Measurements from ENCODE around the gene MORN1. TPM values are rescaled to one million over a fixed set of nuclear protein-coding genes. Genes with fewer than 3 reads are reported as not detected.

Gene MORN1
- total and polyA plus RNA-seq, 10 of the 15 experiments (the other 5 are each of a cell fraction or from before 2014, with no cell fraction given): 0.76 to 7.9 (median 5.5) TPM

GRCh38 chr1:2295526-2295925 lies 95.8 kb downstream of the MORN1 start:
- no peaks in the 10 kb centered on the region for H3K27me3 ChIP-seq (replicated peaks in 1 of 2; ENCODE audit: control insufficient read depth in 2 of 2, insufficient read depth in 2 of 2, low read length in 1 of 2)
- intact Hi-C loops (cut with micrococcal nuclease; ENCODE audit: unreplicated experiment) (loop anchor here (10.0 kb wide), 1 partner anchor 61 kb away; no protein-coding TSS in a partner anchor), in situ Hi-C loops (cut with MboI) (loop anchor here (5.0 kb wide), 1 partner anchor 38 kb away; no protein-coding TSS in a partner anchor)
- H3K9ac ChIP-seq (ENCODE audit: control insufficient read depth, insufficient read depth, low read length): no peak overlapping the region
- DNase-seq (ENCODE audit: low read depth, low spot score): no peak
- ChIA-PET POLR2A (no interaction called here), CTCF (interaction anchor here (0.5 kb wide), 1 partner anchor 387 kb away, joined by 3 read pairs; no protein-coding TSS in a partner anchor), RAD21 (ENCODE audit: unreplicated experiment) (no interaction called here), SMC1A (ENCODE audit: uncharacterized antibody, unreplicated experiment) (no interaction called here)
- peaks cover 11% of the 10 kb centered on the region for H3K79me2 ChIP-seq (ENCODE audit: control insufficient read depth, insufficient read depth, low read length)
- H3K9me3 ChIP-seq (replicated peaks; ENCODE audit: control insufficient read depth, insufficient read depth, low read length): no peaks in the 10 kb centered on the region
- H3K4me3 ChIP-seq: no peak overlapping the region
- H4K20me1 ChIP-seq (ENCODE audit: control insufficient read depth, insufficient read depth): peaks cover 4% of the 10 kb centered on the region
- H3K4me1 ChIP-seq (ENCODE audit: control insufficient read depth, insufficient read depth, low read length): peaks cover 28% of the 10 kb centered on the region
- TF ChIP-seq BMI1 (IDR thresholded peaks at IDR 0.05; ENCODE audit: borderline replicate concordance) (no peak), ZBTB40 (IDR thresholded peaks at IDR 0.05; ENCODE audit: borderline replicate concordance) (no peak), EGR1 (IDR thresholded peaks at IDR 0.05; ENCODE audit: borderline replicate concordance in 1 of 2, low read depth in 2 of 2, low read length in 2 of 2) (no peak), NFYB (IDR thresholded peaks at IDR 0.05; ENCODE audit: insufficient read depth, low read depth, low read length) (no peak)
- no peak overlapping the region for H2AFZ ChIP-seq (ENCODE audit: control insufficient read depth, low read depth, low read length)
- H3K36me3 ChIP-seq (ENCODE audit: control insufficient read depth in 2 of 2, insufficient read depth in 2 of 2, low read length in 1 of 2): no peaks in the 10 kb centered on the region; a peak in 1 of 4 replicates
- H3K4me2 ChIP-seq (ENCODE audit: control insufficient read depth, insufficient read depth): no peak overlapping the region
- WGBS (ENCODE audit: insufficient coverage, insufficient replicate concordance, low lambda C conversion rate, missing lambda C conversion rate): 86% methylated on average over 10 of the region's 13 CpGs
- BruUV-seq (replicated peaks): no TSS peak
- no peak for ATAC-seq
- no peak overlapping the region for H3K27ac ChIP-seq (ENCODE audit: control insufficient read depth, insufficient read depth)
- no peak for FAIRE-seq

Data from GM12878 (cell line).